Neural progenitor cell (in vitro differentiated cells): ENCODE results near the gene ISLR. TPM values are rescaled to one million over a fixed set of nuclear protein-coding genes. Genes with fewer than 3 reads are reported as not detected.

ENCODE experiments used
- DNase-seq: peaks from one replicate; pipeline ENCODE4 v3.0.0-alpha.2; 2016; ENCODE audit warnings: low spot score
- H2AFZ ChIP-seq: fragments of 200-600 bp; sonication (generic); replicated peaks from 2 replicates; pipeline ENCODE4 v1.6.1; 2016; ENCODE audit warnings: antibody characterized with exemption
- H3F3A ChIP-seq: fragments of 200-600 bp; sonication (generic); 2 replicates; pipeline ENCODE4 v1.6.1; 2016; ENCODE audit warnings: antibody characterized with exemption, low read depth
- H3K27ac ChIP-seq: fragments of 200-600 bp; sonication (generic); 2 replicates; pipeline ENCODE4 v1.5.1; 2016; ENCODE audit warnings: mild to moderate bottlenecking
- H3K27me3 ChIP-seq: fragments of 200-600 bp; sonication (generic); 2 replicates; pipeline ENCODE4 v1.6.1; 2016; ENCODE audit warnings: mild to moderate bottlenecking, moderate library complexity
- H3K36me3 ChIP-seq: fragments of 200-600 bp; sonication (generic); 2 replicates; pipeline ENCODE4 v1.5.1; 2016
- H3K4me1 ChIP-seq: fragments of 200-600 bp; sonication (generic); 2 replicates; pipeline ENCODE4 v1.6.1; 2016; ENCODE audit warnings: mixed run types
- H3K4me2 ChIP-seq: fragments of 200-600 bp; sonication (generic); 2 replicates; pipeline ENCODE4 v1.6.1; 2016
- H3K4me3 ChIP-seq: fragments of 200-600 bp; sonication (generic); 2 replicates; pipeline ENCODE4 v1.5.1; 2016
- H3K79me2 ChIP-seq: fragments of 200-600 bp; sonication (generic); 2 replicates; pipeline ENCODE4 v1.6.1; 2016; ENCODE audit warnings: low read depth
- H3K9ac ChIP-seq: fragments of 200-600 bp; sonication (generic); 2 replicates; pipeline ENCODE4 v1.6.1; 2016
- H3K9me3 ChIP-seq: fragments of 200-600 bp; sonication (generic); 2 replicates; pipeline ENCODE4 v1.5.1; 2016; ENCODE audit warnings: low read depth
- H4K20me1 ChIP-seq: fragments of 200-600 bp; sonication (generic); 2 replicates; pipeline ENCODE4 v1.6.1; 2016; ENCODE audit warnings: low read depth
- H3K27ac Mint-ChIP-seq: 3 replicates; pipeline ENCODE4 v1.8.0; 2021; ENCODE audit warnings: mixed read lengths
- H3K27me3 Mint-ChIP-seq: 2 replicates; pipeline ENCODE4 v1.8.0; 2022; ENCODE audit warnings: low read depth, mild to moderate bottlenecking, inconsistent platforms, moderate library complexity, mixed read lengths; ENCODE audit not compliant: insufficient read depth
- H3K36me3 Mint-ChIP-seq: 3 replicates; pipeline ENCODE4 v1.8.0; 2021; ENCODE audit warnings: mixed read lengths
- H3K4me1 Mint-ChIP-seq: 3 replicates; pipeline ENCODE4 v1.8.0; 2021; ENCODE audit warnings: mixed read lengths
- H3K4me3 Mint-ChIP-seq: 3 replicates; pipeline ENCODE4 v1.8.0; 2021; ENCODE audit warnings: mild to moderate bottlenecking, moderate library complexity, mixed read lengths
- H3K9me3 Mint-ChIP-seq: 3 replicates; pipeline ENCODE4 v1.8.0; 2020; ENCODE audit warnings: mixed read lengths
- EZH2 ChIP-seq: fragments of 200-600 bp; sonication (generic); IDR thresholded peaks from 2 replicates; pipeline ENCODE4 v1.6.1; 2017; ENCODE audit warnings: antibody characterized with exemption, mild to moderate bottlenecking, moderate library complexity
- EZH2phosphoT487 ChIP-seq: fragments of 200-600 bp; sonication (generic); IDR thresholded peaks from 2 replicates; pipeline ENCODE4 v1.6.1; 2017; ENCODE audit warnings: antibody characterized with exemption
- total RNA-seq: library from RNA; depleted of rRNA; stranded (reverse); fragments of >200 nt; gene quantifications from 2 replicates; pipeline ENCODE4 v1.2.3, GENCODE V29; 2015; ENCODE audit warnings: low replicate concordance
- TF ChIP-seq, protein P1 (sequence below): fragments of 200-600 bp; sonication (generic); IDR thresholded peaks from 2 replicates; pipeline ENCODE4 v1.5.1; 2017; ENCODE audit warnings: antibody characterized with exemption, mild to moderate bottlenecking

Gene ISLR
- total RNA-seq, 1 donor from 2014 or later: not detected

GRCh38 chr15:74170875-74171578, 2.5 kb upstream of the ISLR start:
- Histone ChIP-seq H3F3A (peaks cover 6% of the 10 kb centered on the region), H4K20me1 (no peaks in the 10 kb centered on the region), H3K27ac (no peak overlapping the region), H3K9me3 (no peaks in the 10 kb centered on the region), H2AFZ (no peak overlapping the region), H3K9ac (no peak overlapping the region), H3K27me3 (no peaks in the 10 kb centered on the region), H3K4me2 (no peak overlapping the region), H3K4me3 (no peak overlapping the region), H3K36me3 (no peaks in the 10 kb centered on the region), H3K4me1 (peaks cover 18% of the 10 kb centered on the region), H3K79me2 (no peaks in the 10 kb centered on the region)
- TF ChIP-seq EZH2: no peak
- Mint-ChIP-seq H3K9me3 (peaks cover 3% of the 10 kb centered on the region), H3K36me3 (no peaks in the 10 kb centered on the region), H3K4me3 (no peak overlapping the region), H3K27ac (no peak overlapping the region), H3K4me1 (peaks cover 53% of the 10 kb centered on the region), H3K27me3 (peaks cover 12% of the 10 kb centered on the region)
- DNase-seq: no peak

GRCh38 chr15:74171965-74172541, 1.5 kb upstream of the ISLR start:
- H3K27ac ChIP-seq: no peak overlapping the region
- H3K4me3 ChIP-seq: no peak overlapping the region
- H3K27ac Mint-ChIP-seq: peak overlapping the region; percentile 86
- DNase-seq: no peak
- H3K4me2 ChIP-seq: no peak overlapping the region
- no peaks in the 10 kb centered on the region for H4K20me1 ChIP-seq
- H3K36me3 Mint-ChIP-seq: no peaks in the 10 kb centered on the region
- no peaks in the 10 kb centered on the region for H3K36me3 ChIP-seq
- TF ChIP-seq EZH2: no peak
- TF ChIP-seq, protein P1, sequence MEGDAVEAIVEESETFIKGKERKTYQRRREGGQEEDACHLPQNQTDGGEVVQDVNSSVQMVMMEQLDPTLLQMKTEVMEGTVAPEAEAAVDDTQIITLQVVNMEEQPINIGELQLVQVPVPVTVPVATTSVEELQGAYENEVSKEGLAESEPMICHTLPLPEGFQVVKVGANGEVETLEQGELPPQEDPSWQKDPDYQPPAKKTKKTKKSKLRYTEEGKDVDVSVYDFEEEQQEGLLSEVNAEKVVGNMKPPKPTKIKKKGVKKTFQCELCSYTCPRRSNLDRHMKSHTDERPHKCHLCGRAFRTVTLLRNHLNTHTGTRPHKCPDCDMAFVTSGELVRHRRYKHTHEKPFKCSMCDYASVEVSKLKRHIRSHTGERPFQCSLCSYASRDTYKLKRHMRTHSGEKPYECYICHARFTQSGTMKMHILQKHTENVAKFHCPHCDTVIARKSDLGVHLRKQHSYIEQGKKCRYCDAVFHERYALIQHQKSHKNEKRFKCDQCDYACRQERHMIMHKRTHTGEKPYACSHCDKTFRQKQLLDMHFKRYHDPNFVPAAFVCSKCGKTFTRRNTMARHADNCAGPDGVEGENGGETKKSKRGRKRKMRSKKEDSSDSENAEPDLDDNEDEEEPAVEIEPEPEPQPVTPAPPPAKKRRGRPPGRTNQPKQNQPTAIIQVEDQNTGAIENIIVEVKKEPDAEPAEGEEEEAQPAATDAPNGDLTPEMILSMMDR: no peak
- no peaks in the 10 kb centered on the region for H3K27me3 ChIP-seq
- H3K9me3 Mint-ChIP-seq: peaks cover 3% of the 10 kb centered on the region
- peaks cover 23% of the 10 kb centered on the region for H3K4me1 ChIP-seq
- H3K79me2 ChIP-seq: no peaks in the 10 kb centered on the region
- no peak overlapping the region for H3K4me3 Mint-ChIP-seq
- H3K9ac ChIP-seq: no peak overlapping the region
- H3K4me1 Mint-ChIP-seq: peaks cover 63% of the 10 kb centered on the region
- no peaks in the 10 kb centered on the region for H3K9me3 ChIP-seq
- peaks cover 6% of the 10 kb centered on the region for H3F3A ChIP-seq
- no peak overlapping the region for H2AFZ ChIP-seq
- H3K27me3 Mint-ChIP-seq: peaks cover 15% of the 10 kb centered on the region

DNA sequence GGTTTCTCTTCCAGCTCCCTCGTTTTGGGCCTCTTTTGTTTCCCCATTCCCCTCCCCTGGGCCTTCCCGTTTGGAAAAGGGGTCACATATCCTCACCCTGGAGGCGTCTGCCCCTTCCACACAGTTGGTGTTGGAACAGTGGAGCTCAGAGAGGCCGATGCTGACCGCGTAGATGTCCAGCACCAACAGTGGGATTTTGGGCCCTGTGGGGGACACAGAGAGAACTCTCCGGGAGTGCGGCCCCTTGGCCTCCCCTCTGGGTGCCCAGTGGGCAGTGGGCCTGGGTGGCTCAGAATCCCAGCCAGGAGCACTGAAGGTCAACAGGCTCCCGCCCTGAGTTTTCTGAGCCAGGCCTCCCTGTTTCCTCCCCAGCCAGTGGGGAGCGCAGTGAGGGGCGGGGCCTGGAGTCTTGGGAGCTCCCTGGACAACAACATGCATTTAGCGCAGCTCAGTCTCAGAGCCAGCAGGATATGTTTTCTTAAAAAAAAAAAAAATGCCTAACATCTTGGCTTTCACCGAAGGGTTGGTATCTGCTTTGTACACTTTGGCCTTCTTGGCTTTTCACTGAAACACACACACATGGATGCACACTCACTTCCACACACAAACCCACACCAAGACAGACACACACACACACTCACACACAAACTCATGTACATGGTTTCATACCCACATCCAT, 670 bp upstream of the ISLR start:
- Histone ChIP-seq H3K27ac (no peak overlapping the region), H3K79me2 (no peaks in the 10 kb centered on the region), H2AFZ (peak overlapping the region; percentile 93), H3K9ac (no peak overlapping the region), H3K36me3 (no peaks in the 10 kb centered on the region), H3K4me2 (peak overlapping the region; percentile 42), H4K20me1 (no peaks in the 10 kb centered on the region), H3K27me3 (no peaks in the 10 kb centered on the region), H3F3A (peaks cover 6% of the 10 kb centered on the region), H3K4me3 (no peak overlapping the region), H3K9me3 (no peaks in the 10 kb centered on the region), H3K4me1 (peaks cover 23% of the 10 kb centered on the region)
- no peak for TF ChIP-seq EZH2phosphoT487
- TF ChIP-seq, protein P1: no peak
- no peak for TF ChIP-seq EZH2
- Mint-ChIP-seq H3K36me3 (no peaks in the 10 kb centered on the region), H3K4me3 (no peak overlapping the region), H3K4me1 (peaks cover 71% of the 10 kb centered on the region), H3K27ac (peak overlapping the region; percentile 95), H3K27me3 (peaks cover 16% of the 10 kb centered on the region), H3K9me3 (peaks cover 3% of the 10 kb centered on the region)
- peak; percentile 43 for DNase-seq
